GM12874 (cell line): ENCODE results near the gene TRAF3IP1.

Experiments
- TF ChIP-seq, protein P1 (sequence below): IDR thresholded peaks from 2 replicates; pipeline ENCODE4 v1.5.1; 2011; ENCODE audit warnings: low read depth, mild to moderate bottlenecking, control low read depth, low read length, moderate library complexity; ENCODE audit not compliant: insufficient read depth

Gene TRAF3IP1

DNA sequence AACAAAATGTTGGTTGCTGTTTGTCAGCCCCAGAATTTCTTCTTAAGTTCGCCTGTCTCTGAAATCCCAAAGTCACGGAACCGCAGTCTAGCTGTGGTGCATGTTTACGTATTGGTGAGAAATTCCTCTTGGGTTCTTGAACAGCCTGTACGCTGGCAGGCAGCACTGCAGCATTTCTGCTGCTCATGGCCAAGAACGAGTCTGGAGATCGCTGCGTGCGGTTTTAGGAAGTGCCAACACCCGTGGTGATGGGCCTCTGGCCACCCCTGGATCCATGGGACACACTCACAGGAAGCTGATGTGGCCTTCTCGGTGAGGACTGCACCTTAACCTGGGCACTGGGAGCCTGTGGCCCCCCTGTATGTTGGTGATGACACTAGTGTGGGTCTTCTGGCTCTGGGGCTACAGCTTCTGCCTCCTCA is 130.1 kb downstream of the TRAF3IP1 start:
- TF ChIP-seq, protein P1, sequence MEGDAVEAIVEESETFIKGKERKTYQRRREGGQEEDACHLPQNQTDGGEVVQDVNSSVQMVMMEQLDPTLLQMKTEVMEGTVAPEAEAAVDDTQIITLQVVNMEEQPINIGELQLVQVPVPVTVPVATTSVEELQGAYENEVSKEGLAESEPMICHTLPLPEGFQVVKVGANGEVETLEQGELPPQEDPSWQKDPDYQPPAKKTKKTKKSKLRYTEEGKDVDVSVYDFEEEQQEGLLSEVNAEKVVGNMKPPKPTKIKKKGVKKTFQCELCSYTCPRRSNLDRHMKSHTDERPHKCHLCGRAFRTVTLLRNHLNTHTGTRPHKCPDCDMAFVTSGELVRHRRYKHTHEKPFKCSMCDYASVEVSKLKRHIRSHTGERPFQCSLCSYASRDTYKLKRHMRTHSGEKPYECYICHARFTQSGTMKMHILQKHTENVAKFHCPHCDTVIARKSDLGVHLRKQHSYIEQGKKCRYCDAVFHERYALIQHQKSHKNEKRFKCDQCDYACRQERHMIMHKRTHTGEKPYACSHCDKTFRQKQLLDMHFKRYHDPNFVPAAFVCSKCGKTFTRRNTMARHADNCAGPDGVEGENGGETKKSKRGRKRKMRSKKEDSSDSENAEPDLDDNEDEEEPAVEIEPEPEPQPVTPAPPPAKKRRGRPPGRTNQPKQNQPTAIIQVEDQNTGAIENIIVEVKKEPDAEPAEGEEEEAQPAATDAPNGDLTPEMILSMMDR = no peak
